Gastroesophageal sphincter (tissue), 4 donors: Measurements from ENCODE around the gene PRLR. TPM values are rescaled to one million over a fixed set of nuclear protein-coding genes. Genes with fewer than 3 reads are reported as not detected.

ENCODE experiments used
- ATAC-seq: fragments of 150-250 bp; one replicate; pipeline ENCODE4 v1.9.1; 2016; ENCODE audit warnings: mild to moderate bottlenecking, moderate library complexity
- H3K27ac ChIP-seq, 4 donors: fragments of 200-600 bp; sonication (generic) in 3 of 4; 1 replicate in 3 of 4; 2 replicates in 1 of 4; pipeline ENCODE4 v1.5.1; 2016 to 2019
- H3K27me3 ChIP-seq: fragments of 200-600 bp; sonication (generic); one replicate; pipeline ENCODE4 v1.5.1; 2019
- H3K36me3 ChIP-seq, 2 donors: fragments of 200-600 bp; sonication (generic); one replicate each; pipeline ENCODE4 v1.5.1; 2019; ENCODE audit warnings: control low read depth in 1 of 2
- H3K4me1 ChIP-seq, 3 donors: fragments of 200-600 bp; sonication (generic); 1 replicate in 2 of 3; 2 replicates in 1 of 3; pipeline ENCODE4 v1.5.1; 2016 to 2019; ENCODE audit warnings: control low read depth in 2 of 3
- H3K4me3 ChIP-seq, 2 donors: fragments of 200-600 bp; sonication (generic); one replicate each; pipeline ENCODE4 v1.5.1; 2019; ENCODE audit warnings: mild to moderate bottlenecking in 1 of 2, moderate library complexity in 1 of 2
- H3K9me3 ChIP-seq, 3 donors: fragments of 200-600 bp; sonication (generic); one replicate each; pipeline ENCODE4 v1.5.1; 2017 to 2019; ENCODE audit warnings: control low read depth in 2 of 3
- EP300 ChIP-seq: sonication (generic); formaldehyde crosslinking; IDR thresholded peaks from one replicate; pipeline ENCODE4 v1.6.1; 2017; ENCODE audit warnings: antibody characterized with exemption, mild to moderate bottlenecking
- POLR2A ChIP-seq, 2 donors: fragments of 450-650 bp; IDR thresholded peaks; one replicate each; pipeline ENCODE4 v1.6.1; 2017; ENCODE audit warnings: antibody characterized with exemption in 2 of 2, mild to moderate bottlenecking in 2 of 2, moderate library complexity in 1 of 2
- POLR2AphosphoS5 ChIP-seq: sonication (generic); formaldehyde crosslinking; IDR thresholded peaks from one replicate; pipeline ENCODE4 v1.6.1; 2017; ENCODE audit warnings: antibody characterized with exemption
- WGBS, 2 donors: methylation state at CpG; one replicate each; pipeline ENCODE4 v1.1.5; 2018; ENCODE audit warnings: low coverage in 1 of 2; 5-methylcytosine and 5-hydroxymethylcytosine counted together
- total RNA-seq, 4 donors: library from RNA; depleted of rRNA; stranded (reverse); fragments of >200 nt; gene quantifications; one replicate each; pipeline ENCODE4 v1.1.0, GENCODE V29; 2016
- TF ChIP-seq, protein P1 (sequence below), 4 experiments: fragments of 200-600 bp in 2 of 4; fragments of 450-650 bp in 2 of 4; sonication (generic) in 1 of 4; IDR thresholded peaks; one replicate each; pipeline ENCODE4 v1.5.1; 2017 to 2019; ENCODE audit warnings: antibody characterized with exemption in 4 of 4, mild to moderate bottlenecking in 2 of 4, moderate library complexity in 2 of 4

Gene PRLR
- total RNA-seq, 4 donors from 2014 or later = 0.16 to 1.4 (median 0.85) TPM

DNA sequence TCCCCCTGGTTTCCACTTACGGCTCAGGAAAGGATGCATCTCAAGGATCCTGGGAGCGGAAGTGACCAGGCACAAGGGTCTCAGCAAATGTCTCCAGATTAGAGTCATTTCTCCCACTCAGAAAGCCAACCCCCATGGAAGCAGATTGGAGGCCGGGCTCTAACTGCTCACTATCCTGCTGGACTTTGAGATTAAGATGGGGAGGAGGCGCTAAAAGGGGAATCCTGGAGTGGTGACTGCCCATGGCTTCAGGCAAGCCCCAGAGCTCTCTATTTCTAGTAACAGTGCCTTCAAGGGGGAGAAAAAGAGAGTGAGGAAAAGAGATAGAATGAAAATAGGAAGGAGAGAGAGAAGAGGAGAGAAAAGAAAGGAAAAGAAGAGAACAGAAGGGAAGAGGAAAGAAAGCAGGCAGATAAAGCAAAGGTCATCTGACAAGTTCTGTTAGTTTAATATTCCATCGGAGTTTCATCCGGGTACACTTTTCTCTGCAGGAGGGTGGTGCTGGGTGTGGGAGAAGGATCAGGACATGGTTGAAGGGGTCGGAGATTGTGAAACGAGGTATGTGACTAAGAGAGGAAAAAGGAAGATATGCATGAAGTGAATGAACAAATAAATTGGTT lies 182.4 kb downstream of the PRLR start, which contains the start of gene AGXT2:
Gene AGXT2 (minus strand): TSS at position 165 of the 620 bp plus-strand sequence. CDS start 57 bp downstream, at position 108.
- no peaks in the 10 kb centered on the region for H3K9me3 ChIP-seq
- no peaks in the 10 kb centered on the region for H3K4me1 ChIP-seq
- 74 to 77% methylated on average over 4 to 5 of the region's 8 CpGs for WGBS, 2 donors
- H3K4me3 ChIP-seq = no peak within 1 kb of the TSS
- no peaks in the 10 kb centered on the region for H3K36me3 ChIP-seq
- TF ChIP-seq, protein P1, sequence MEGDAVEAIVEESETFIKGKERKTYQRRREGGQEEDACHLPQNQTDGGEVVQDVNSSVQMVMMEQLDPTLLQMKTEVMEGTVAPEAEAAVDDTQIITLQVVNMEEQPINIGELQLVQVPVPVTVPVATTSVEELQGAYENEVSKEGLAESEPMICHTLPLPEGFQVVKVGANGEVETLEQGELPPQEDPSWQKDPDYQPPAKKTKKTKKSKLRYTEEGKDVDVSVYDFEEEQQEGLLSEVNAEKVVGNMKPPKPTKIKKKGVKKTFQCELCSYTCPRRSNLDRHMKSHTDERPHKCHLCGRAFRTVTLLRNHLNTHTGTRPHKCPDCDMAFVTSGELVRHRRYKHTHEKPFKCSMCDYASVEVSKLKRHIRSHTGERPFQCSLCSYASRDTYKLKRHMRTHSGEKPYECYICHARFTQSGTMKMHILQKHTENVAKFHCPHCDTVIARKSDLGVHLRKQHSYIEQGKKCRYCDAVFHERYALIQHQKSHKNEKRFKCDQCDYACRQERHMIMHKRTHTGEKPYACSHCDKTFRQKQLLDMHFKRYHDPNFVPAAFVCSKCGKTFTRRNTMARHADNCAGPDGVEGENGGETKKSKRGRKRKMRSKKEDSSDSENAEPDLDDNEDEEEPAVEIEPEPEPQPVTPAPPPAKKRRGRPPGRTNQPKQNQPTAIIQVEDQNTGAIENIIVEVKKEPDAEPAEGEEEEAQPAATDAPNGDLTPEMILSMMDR (IDR thresholded peaks at IDR 0.05) = no peak
- no peak for TF ChIP-seq EP300
- TF ChIP-seq POLR2AphosphoS5 = no peak
- no peak for TF ChIP-seq POLR2A (IDR thresholded peaks at IDR 0.05)
- no peak within 1 kb of the TSS for H3K27ac ChIP-seq
- ATAC-seq = no peak
- peaks cover 9% of the 10 kb centered on the region for H3K27me3 ChIP-seq

DNA sequence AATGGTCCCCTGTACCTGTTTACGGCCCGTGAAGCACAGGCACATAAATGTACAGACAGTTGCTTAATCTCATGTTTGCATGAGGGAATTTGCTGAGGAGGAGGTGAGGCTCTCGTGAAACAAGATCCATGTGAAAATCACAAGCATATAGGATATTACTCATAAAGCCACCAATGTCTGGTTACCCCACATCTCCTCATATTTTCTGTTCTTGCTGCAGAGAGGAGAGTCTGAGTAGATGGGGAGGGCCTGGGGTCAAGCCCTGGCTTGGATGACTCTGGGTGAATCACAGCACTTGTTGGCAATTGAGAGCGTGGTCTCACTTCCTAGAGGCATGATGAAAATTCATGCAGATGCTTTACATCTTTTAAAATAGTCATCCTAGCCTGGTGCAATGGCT lies 183.5 kb downstream of the PRLR start:
- Histone ChIP-seq H3K9me3 (no peaks in the 10 kb centered on the region), H3K4me3 (no peak overlapping the region), H3K4me1 (no peaks in the 10 kb centered on the region), H3K27ac (no peak overlapping the region), H3K27me3 (peaks cover 9% of the 10 kb centered on the region), H3K36me3 (no peaks in the 10 kb centered on the region)
- no peak for TF ChIP-seq POLR2A (IDR thresholded peaks at IDR 0.05)
- TF ChIP-seq, protein P1 (IDR thresholded peaks at IDR 0.05) = no peak
- TF ChIP-seq POLR2AphosphoS5 = no peak
- TF ChIP-seq EP300 = no peak
- ATAC-seq = no peak
- WGBS, 2 donors = 89 to 93% methylated on average over 3 to 4 of the region's 4 CpGs

DNA sequence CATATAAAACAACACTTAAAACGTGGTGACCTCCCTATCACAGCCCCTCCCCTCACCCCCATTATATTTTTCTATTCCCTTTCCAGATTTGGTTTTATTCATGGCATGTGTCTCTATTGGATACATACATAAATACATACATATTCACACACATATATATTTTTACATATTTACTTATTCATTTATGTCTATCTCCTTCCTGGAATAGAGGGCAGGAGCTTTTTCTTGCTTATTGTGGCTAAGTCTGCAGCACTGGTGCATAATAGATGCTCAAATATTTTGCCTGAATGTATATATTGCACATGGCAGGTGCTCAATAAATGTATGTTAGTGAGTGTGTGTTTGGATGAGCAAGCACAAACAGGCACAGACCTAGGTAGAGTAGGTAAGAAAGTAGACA lies 185.0 kb downstream of the PRLR start:
- 36 to 50% methylated on average over 1 of the region's 1 CpG for WGBS, 2 donors
- Histone ChIP-seq H3K4me3 (no peak overlapping the region), H3K4me1 (no peaks in the 10 kb centered on the region), H3K27me3 (peaks cover 9% of the 10 kb centered on the region), H3K27ac (no peak overlapping the region), H3K36me3 (no peaks in the 10 kb centered on the region), H3K9me3 (no peaks in the 10 kb centered on the region)
- ATAC-seq = no peak
- TF ChIP-seq POLR2A (IDR thresholded peaks at IDR 0.05) (no peak), EP300 (no peak), POLR2AphosphoS5 (no peak)
- TF ChIP-seq, protein P1 (IDR thresholded peaks at IDR 0.05) = no peak

- Histone ChIP-seq H3K4me3 (no peak overlapping the region), H3K9me3 (no peaks in the 10 kb centered on the region), H3K27ac (no peak overlapping the region), H3K27me3 (peaks cover 9% of the 10 kb centered on the region), H3K36me3 (no peaks in the 10 kb centered on the region), H3K4me1 (no peaks in the 10 kb centered on the region)
- TF ChIP-seq POLR2A (IDR thresholded peaks at IDR 0.05) (no peak), POLR2AphosphoS5 (no peak), EP300 (no peak)
- TF ChIP-seq, protein P1 (IDR thresholded peaks at IDR 0.05) = no peak
- ATAC-seq = no peak
- 90% methylated on average over 2 of the region's 4 CpGs; no CpG with 5 or more reads in 1 of the 2 donors for WGBS, 2 donors
These were observed 185.6 kb downstream of the PRLR start for GRCh38 chr5:35044649-35045048.

GRCh38 chr5:35042781-35043180 lies 187.5 kb downstream of the PRLR start:
- WGBS, 2 donors = 64 to 84% methylated on average over 4 of the region's 4 CpGs
- H3K36me3 ChIP-seq = no peaks in the 10 kb centered on the region
- no peak for ATAC-seq

More at GRCh38 chr5:35042781-35043180, 187.5 kb downstream of the PRLR start:
- Histone ChIP-seq H3K4me1 (no peaks in the 10 kb centered on the region), H3K9me3 (no peaks in the 10 kb centered on the region), H3K27me3 (peaks cover 9% of the 10 kb centered on the region), H3K4me3 (no peak overlapping the region), H3K27ac (no peak overlapping the region)
- TF ChIP-seq POLR2AphosphoS5 = no peak
- no peak for TF ChIP-seq POLR2A (IDR thresholded peaks at IDR 0.05)
- TF ChIP-seq, protein P1 (IDR thresholded peaks at IDR 0.05) = no peak
- TF ChIP-seq EP300 = no peak
